IMR-90 (cell line): ENCODE results near the gene ALAS2. TPM values are rescaled to one million over a fixed set of nuclear protein-coding genes. Genes with fewer than 3 reads are reported as not detected.

Source experiments
- ATAC-seq: fragments of 200-7000 bp; cut with Tn5 transposase; 2 replicates; pipeline ENCODE4 v1.9.1; 2020; ENCODE audit warnings: low read depth, mild to moderate bottlenecking, moderate library complexity
- BruUV-seq: library from RNA; stranded (reverse); fragments of 400-500 nt; replicated peaks from 2 replicates; lab custom pipeline; 2021; lab: Mats Ljungman, UMichigan
- CTCF ChIA-PET: fragments of 300-600 bp; formaldehyde crosslinking; extraction: SDS; loops from one replicate; lab custom pipeline; 2021; ENCODE audit warnings: antibody characterized with exemption; lab: Yijun Ruan, JAX
- POLR2A ChIA-PET: fragments of 300-600 bp; sonication (Branson Sonifier 250); formaldehyde crosslinking; loops from one replicate; lab custom pipeline; 2022; ENCODE audit warnings: antibody characterized with exemption; ENCODE audit not compliant: unreplicated experiment; lab: Charles Lee
- DNase-seq: peaks from one replicate; pipeline ENCODE4 v3.0.0; 2013
- H2AFZ ChIP-seq: replicated peaks from 2 replicates; pipeline ENCODE3; 2013; ENCODE audit warnings: low read length, mild to moderate bottlenecking; ENCODE audit not compliant: poor library complexity
- H2AK5ac ChIP-seq: 2 replicates; pipeline ENCODE4 v1.6.1; 2013; ENCODE audit warnings: low read depth, low read length, inconsistent platforms
- H2AK9ac ChIP-seq: replicated peaks from 2 replicates; pipeline ENCODE3; 2013; ENCODE audit warnings: mild to moderate bottlenecking, low read depth, low read length, moderate library complexity; ENCODE audit not compliant: poor library complexity
- H2BK120ac ChIP-seq: 2 replicates; pipeline ENCODE4 v1.6.1; 2013; ENCODE audit warnings: low read depth, low read length, inconsistent platforms
- H2BK15ac ChIP-seq: 3 replicates; pipeline ENCODE4 v1.6.1; 2013; ENCODE audit warnings: low read depth, low read length, inconsistent platforms
- H2BK20ac ChIP-seq: 2 replicates; pipeline ENCODE4 v1.6.1; 2013; ENCODE audit warnings: low read depth, mild to moderate bottlenecking, inconsistent platforms, low read length, moderate library complexity
- H2BK5ac ChIP-seq: 2 replicates; pipeline ENCODE4 v1.6.1; 2013; ENCODE audit warnings: mild to moderate bottlenecking, low read depth, low read length, inconsistent platforms; ENCODE audit not compliant: poor library complexity, severe bottlenecking
- H3K14ac ChIP-seq: replicated peaks from 2 replicates; pipeline ENCODE4 v1.6.1; 2013; ENCODE audit warnings: low read depth, low read length, inconsistent platforms
- H3K18ac ChIP-seq: 2 replicates; pipeline ENCODE4 v1.6.1; 2013; ENCODE audit warnings: low read depth, low read length, control low read depth
- H3K23ac ChIP-seq: 2 replicates; pipeline ENCODE4 v1.6.1; 2013; ENCODE audit warnings: low read depth, low read length, inconsistent platforms
- H3K27ac ChIP-seq: 2 replicates; pipeline ENCODE4 v1.5.1; 2013; ENCODE audit warnings: mild to moderate bottlenecking, control low read depth, low read length; ENCODE audit not compliant: insufficient read depth
- H3K27me3 ChIP-seq: 2 replicates; pipeline ENCODE4 v1.6.1; 2013; ENCODE audit warnings: low read length; ENCODE audit not compliant: control insufficient read depth, insufficient read depth
- H3K36me3 ChIP-seq: 2 replicates; pipeline ENCODE4 v1.6.1; 2013; ENCODE audit warnings: low read length, mixed read lengths; ENCODE audit not compliant: control insufficient read depth, insufficient read depth
- H3K4ac ChIP-seq: 2 replicates; pipeline ENCODE4 v1.6.1; 2013; ENCODE audit warnings: low read depth, low read length, inconsistent platforms
- H3K4me1 ChIP-seq: 2 replicates; pipeline ENCODE4 v1.6.1; 2013; ENCODE audit warnings: low read length, mixed read lengths; ENCODE audit not compliant: control insufficient read depth, insufficient read depth
- H3K4me2 ChIP-seq: 2 replicates; pipeline ENCODE4 v1.6.1; 2013; ENCODE audit warnings: low read depth, mild to moderate bottlenecking, control low read depth, low read length, moderate library complexity
- H3K4me3 ChIP-seq: 2 replicates; pipeline ENCODE4 v1.5.1; 2013; ENCODE audit warnings: low read depth, mild to moderate bottlenecking, control low read depth, low read length, moderate library complexity; ENCODE audit not compliant: insufficient read depth
- H3K56ac ChIP-seq: 2 replicates; pipeline ENCODE4 v1.6.1; 2013; ENCODE audit warnings: low read length, inconsistent platforms; ENCODE audit not compliant: insufficient read depth; ENCODE audit errors: extremely low read depth
- H3K79me1 ChIP-seq, 2 experiments: 2 replicates each; pipeline ENCODE4 v1.6.1; 2013; ENCODE audit warnings: low read length in 2 of 2, inconsistent platforms in 1 of 2, low read depth in 1 of 2
- H3K9ac ChIP-seq: 2 replicates; pipeline ENCODE4 v1.6.1; 2013; ENCODE audit warnings: low read depth, low read length, control low read depth
- H3K9me1 ChIP-seq: 2 replicates; pipeline ENCODE4 v1.6.1; 2013; ENCODE audit warnings: low read length, inconsistent platforms; ENCODE audit not compliant: insufficient read depth
- H3K9me3 ChIP-seq: 2 replicates; pipeline ENCODE4 v1.6.1; 2013; ENCODE audit warnings: low read length; ENCODE audit not compliant: control insufficient read depth, insufficient read depth
- H4K20me1 ChIP-seq: 2 replicates; pipeline ENCODE4 v1.6.1; 2013; ENCODE audit warnings: low read length, inconsistent platforms; ENCODE audit not compliant: insufficient read depth
- H4K5ac ChIP-seq: 2 replicates; pipeline ENCODE4 v1.6.1; 2013; ENCODE audit warnings: mild to moderate bottlenecking, low read depth, low read length, control low read depth
- H4K8ac ChIP-seq, 2 experiments: 2 replicates each; pipeline ENCODE4 v1.6.1; 2013; ENCODE audit warnings: low read depth in 2 of 2, low read length in 2 of 2, control low read depth in 1 of 2, inconsistent platforms in 1 of 2
- H4K91ac ChIP-seq: 2 replicates; pipeline ENCODE4 v1.6.1; 2013; ENCODE audit warnings: low read depth, low read length, inconsistent platforms; ENCODE audit not compliant: insufficient read depth
- MAFK ChIP-seq: IDR thresholded peaks from 2 replicates; pipeline ENCODE4 v1.6.1; 2012; ENCODE audit warnings: low read depth, low read length, improper control_type of control experiment
- RFX5 ChIP-seq: IDR thresholded peaks from 2 replicates; pipeline ENCODE4 v1.8.0; 2012; ENCODE audit warnings: low read depth, mild to moderate bottlenecking, low read length, moderate library complexity
- whole genome bisulfite sequencing, 2 experiments: methylation state at CpG; one replicate each; pipeline versions ENCODE4 v1.1.5 to v1.1.7; 2013; ENCODE audit warnings: missing lambda C conversion rate in 2 of 2; ENCODE audit not compliant: insufficient read length in 1 of 2; ENCODE audit errors: extremely low coverage in 2 of 2; 5-methylcytosine and 5-hydroxymethylcytosine counted together
- dilution Hi-C: fragments of 300-500 bp; cut with HindIII; formaldehyde crosslinking; loops from one replicate; pipeline ENCODE4 v1.14.3; 2018; ENCODE audit warnings: low sequenced_read_pairs; ENCODE audit not compliant: unreplicated experiment
- in situ Hi-C: fragments of 300-500 bp; cut with MboI; formaldehyde crosslinking; loops from 3 replicates; pipeline ENCODE4 v1.14.3; 2019; ENCODE audit warnings: low sequenced_read_pairs, inconsistent platforms, mixed read lengths
- intact Hi-C: fragments of 100-400 bp; cut with micrococcal nuclease; formaldehyde crosslinking; loops from 2 replicates; pipeline ENCODE4 v1.10.0; 2022
- polyA plus RNA-seq, 3 experiments: library from polyadenylated mRNA; depleted of rRNA; stranded (reverse); fragments of >200 nt; gene quantifications; 2 replicates each; pipeline ENCODE4 v1.2.3, GENCODE V29; 2012; ENCODE audit warnings: low replicate concordance in 1 of 3
- total RNA-seq: library from RNA; depleted of rRNA; stranded (reverse); fragments of >200 nt; gene quantifications from 2 replicates; pipeline ENCODE4 v1.2.3, GENCODE V29; 2012
- TF ChIP-seq, protein P1 (sequence below): conservative IDR thresholded peaks from 2 replicates; pipeline ENCODE4 v1.5.1; 2012; ENCODE audit warnings: mild to moderate bottlenecking, low read depth, low read length, improper control_type of control experiment
- TF ChIP-seq, protein P2 (sequence below): fragments of 150-350 bp; IDR thresholded peaks from 2 replicates; pipeline ENCODE4 v1.6.1; 2017; ENCODE audit warnings: mild to moderate bottlenecking, antibody characterized with exemption, low read length, low read depth

ALAS2 gene
- total and polyA plus RNA-seq, 2 of the 4 experiments (the other 2 are of a cell fraction): not detected

DNA sequence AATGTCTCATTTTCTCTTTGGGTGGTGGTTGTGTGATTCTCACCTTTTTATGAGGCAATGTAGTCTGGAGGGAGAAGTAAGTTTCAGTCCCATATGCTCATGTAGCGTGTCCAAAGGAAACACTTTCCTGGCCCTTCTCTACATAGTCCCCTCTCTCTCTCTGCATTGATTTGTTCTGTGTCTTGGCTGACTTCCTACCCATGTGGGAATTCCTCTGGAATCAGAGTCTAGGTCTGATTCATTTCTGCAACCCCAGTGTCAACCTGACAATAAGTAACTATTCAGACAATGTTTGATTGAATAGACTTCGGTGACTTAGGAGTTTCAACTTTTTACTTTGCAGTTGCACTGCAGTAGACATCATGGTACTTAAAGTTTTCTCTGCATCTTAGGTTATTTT is 2.7 kb upstream of the ALAS2 start:
- no peak overlapping the region for H2BK15ac ChIP-seq
- H3K18ac ChIP-seq: no peak overlapping the region
- H3K27me3 ChIP-seq: peaks cover 1% of the 10 kb centered on the region
- no peak overlapping the region for H3K4ac ChIP-seq
- ChIA-PET POLR2A (no interaction called here), CTCF (no interaction called here)
- H4K91ac ChIP-seq: no peak overlapping the region
- H3K36me3 ChIP-seq: no peaks in the 10 kb centered on the region
- H4K8ac ChIP-seq: no peak overlapping the region
- H3K27ac ChIP-seq: no peak overlapping the region
- H3K23ac ChIP-seq: no peak overlapping the region
- DNase-seq (no peak), ATAC-seq (no peak)
- H3K4me3 ChIP-seq: no peak overlapping the region
- H3K79me1 ChIP-seq: no peaks in the 10 kb centered on the region
- intact Hi-C loops (no loop called here), in situ Hi-C loops (no loop called here), dilution Hi-C loops (no loop called here)
- no peak for TF ChIP-seq RFX5
- TF ChIP-seq, protein P1, sequence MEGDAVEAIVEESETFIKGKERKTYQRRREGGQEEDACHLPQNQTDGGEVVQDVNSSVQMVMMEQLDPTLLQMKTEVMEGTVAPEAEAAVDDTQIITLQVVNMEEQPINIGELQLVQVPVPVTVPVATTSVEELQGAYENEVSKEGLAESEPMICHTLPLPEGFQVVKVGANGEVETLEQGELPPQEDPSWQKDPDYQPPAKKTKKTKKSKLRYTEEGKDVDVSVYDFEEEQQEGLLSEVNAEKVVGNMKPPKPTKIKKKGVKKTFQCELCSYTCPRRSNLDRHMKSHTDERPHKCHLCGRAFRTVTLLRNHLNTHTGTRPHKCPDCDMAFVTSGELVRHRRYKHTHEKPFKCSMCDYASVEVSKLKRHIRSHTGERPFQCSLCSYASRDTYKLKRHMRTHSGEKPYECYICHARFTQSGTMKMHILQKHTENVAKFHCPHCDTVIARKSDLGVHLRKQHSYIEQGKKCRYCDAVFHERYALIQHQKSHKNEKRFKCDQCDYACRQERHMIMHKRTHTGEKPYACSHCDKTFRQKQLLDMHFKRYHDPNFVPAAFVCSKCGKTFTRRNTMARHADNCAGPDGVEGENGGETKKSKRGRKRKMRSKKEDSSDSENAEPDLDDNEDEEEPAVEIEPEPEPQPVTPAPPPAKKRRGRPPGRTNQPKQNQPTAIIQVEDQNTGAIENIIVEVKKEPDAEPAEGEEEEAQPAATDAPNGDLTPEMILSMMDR: no peak
- TF ChIP-seq, protein P2, sequence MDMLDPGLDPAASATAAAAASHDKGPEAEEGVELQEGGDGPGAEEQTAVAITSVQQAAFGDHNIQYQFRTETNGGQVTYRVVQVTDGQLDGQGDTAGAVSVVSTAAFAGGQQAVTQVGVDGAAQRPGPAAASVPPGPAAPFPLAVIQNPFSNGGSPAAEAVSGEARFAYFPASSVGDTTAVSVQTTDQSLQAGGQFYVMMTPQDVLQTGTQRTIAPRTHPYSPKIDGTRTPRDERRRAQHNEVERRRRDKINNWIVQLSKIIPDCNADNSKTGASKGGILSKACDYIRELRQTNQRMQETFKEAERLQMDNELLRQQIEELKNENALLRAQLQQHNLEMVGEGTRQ: no peak
- no peak for TF ChIP-seq MAFK
- H2BK5ac ChIP-seq: no peak overlapping the region
- H4K20me1 ChIP-seq: no peaks in the 10 kb centered on the region
- H3K9me3 ChIP-seq: no peaks in the 10 kb centered on the region
- H2AFZ ChIP-seq: no peak overlapping the region
- no peak overlapping the region for H2AK5ac ChIP-seq
- WGBS, 2 experiments: no CpG with 5 or more reads among the region's 2 CpGs
- H3K4me1 ChIP-seq: no peaks in the 10 kb centered on the region
- H4K5ac ChIP-seq: no peak overlapping the region
- H2BK120ac ChIP-seq: no peak overlapping the region
- H2AK9ac ChIP-seq: no peak overlapping the region
- no peak overlapping the region for H3K56ac ChIP-seq
- H3K4me2 ChIP-seq: no peak overlapping the region
- BruUV-seq: no TSS peak
- H3K9ac ChIP-seq: no peak overlapping the region
- H2BK20ac ChIP-seq: no peak overlapping the region
- H3K14ac ChIP-seq: no peak overlapping the region
- H3K9me1 ChIP-seq: no peaks in the 10 kb centered on the region
